GM18858 (cell line): ENCODE results near the gene GPANK1.
"Not testable (repeated sequence)": the region's sequence is repeated elsewhere in the genome, so short reads cannot be mapped to it uniquely, and the experiment has no call there.

Experiments used
- ATAC-seq: cut with Tn5 transposase; IDR thresholded peaks from one replicate; pipeline ENCODE4 v1.9.1; 2021; ENCODE audit not compliant: unreplicated experiment

The GPANK1 gene

DNA sequence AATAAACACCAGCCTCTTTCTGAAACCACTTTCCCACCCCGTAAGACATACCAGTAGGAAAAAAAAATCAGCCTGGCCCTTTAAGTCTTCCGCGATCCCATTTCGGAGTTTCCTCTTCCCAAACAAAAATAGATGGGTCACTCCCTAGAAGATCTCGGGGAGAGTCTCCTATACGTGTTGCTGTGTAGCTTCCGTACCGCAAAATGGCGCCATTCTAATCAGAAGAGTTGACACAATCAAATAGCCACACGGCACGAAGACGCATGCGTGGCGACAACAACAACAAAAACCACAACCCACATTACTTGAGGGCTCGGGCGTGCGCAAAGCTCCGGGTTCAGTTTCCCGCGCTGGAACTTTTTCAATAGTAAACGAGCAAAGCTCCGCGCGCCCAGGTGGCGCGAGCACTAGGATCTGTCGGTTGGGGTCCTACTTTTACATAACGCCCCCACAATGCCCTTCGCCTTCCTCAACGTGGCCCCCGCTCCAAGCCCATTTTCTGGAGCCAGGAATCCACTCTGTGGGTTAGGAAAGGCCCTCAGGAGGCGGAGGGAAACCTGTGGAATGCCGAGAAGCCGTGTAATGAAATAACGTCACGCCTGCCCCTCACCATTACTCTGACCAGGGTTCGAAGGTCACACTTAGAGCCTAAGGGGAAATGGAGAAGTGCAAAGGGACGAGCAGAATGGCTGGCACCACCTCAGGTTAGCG, at the start of gene GPANK1:
GPANK1 (minus strand) TSS at position 208 of the 711 bp plus-strand sequence. CDS start 519 bp downstream, outside the sequence.
- no peak for ATAC-seq

DNA sequence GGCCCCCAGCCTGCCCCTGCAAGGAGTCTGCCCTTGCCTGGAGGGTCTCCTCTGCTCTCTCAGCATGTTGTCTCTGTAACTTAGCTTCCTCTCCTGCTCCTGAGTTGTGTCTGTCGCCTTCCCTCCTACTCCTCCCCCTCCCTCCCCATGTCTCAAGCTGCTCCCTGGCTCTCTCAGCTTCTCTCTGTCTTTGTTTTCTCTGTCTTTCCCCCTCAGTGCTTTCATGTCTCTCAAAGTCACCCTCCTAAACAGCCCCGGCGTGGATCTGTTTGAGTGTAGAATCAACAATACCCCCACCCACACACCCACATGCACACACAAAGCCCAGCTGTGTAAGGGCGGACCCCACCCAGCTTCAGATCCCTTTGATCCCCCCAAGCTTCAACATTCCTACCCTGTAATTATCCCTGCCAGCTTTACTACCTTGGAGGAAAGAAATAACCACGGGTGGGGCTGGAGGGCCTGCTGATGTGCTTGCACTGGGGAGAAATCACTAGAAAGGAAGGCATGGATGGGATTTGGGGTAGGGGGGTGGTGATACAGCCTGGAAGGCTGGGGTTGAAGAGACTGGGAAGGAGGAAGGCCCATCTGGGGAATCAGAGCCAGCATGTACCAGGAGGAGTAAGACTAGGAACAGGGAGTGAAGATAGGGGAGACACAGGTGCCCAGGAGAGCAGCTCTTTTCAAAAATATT, 49.3 kb upstream of the GPANK1 start:
- no peak for ATAC-seq

GRCh38 chr6:31713465-31713864, 48.7 kb upstream of the GPANK1 start:
- ATAC-seq, result no peak

- no peak for ATAC-seq
These were observed 47.5 kb upstream of the GPANK1 start for GRCh38 chr6:31712296-31712695.

DNA sequence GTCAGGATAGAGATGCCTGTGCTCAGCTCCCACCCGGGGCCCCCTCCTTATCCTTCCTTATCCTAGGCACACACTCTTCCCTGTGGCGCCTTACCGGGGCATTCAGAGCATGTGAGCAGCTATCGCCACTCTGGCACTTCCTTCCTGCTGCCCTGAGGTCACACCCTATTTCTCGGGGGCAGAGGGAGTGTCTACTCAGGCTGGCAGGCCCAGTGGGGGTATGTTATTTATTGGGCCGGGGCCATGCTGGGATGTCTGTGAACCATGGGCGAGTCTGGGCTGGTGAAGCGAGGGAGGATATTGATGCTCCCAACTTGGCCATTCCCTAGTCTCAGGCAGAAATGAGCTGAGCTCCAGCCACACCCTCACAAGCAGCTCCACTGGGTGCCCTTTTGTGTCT, 46.4 kb upstream of the GPANK1 start:
- ATAC-seq, result no peak

- ATAC-seq, result no peak
These were observed 45.9 kb upstream of the GPANK1 start for GRCh38 chr6:31710523-31711219.

- not testable (repeated sequence) for ATAC-seq
These were observed 44.4 kb upstream of the GPANK1 start for GRCh38 chr6:31709157-31709556.

GRCh38 chr6:31708224-31708623, 43.4 kb upstream of the GPANK1 start:
- no peak for ATAC-seq

- no peak for ATAC-seq
These were observed 42.9 kb upstream of the GPANK1 start for GRCh38 chr6:31707701-31708100.

DNA sequence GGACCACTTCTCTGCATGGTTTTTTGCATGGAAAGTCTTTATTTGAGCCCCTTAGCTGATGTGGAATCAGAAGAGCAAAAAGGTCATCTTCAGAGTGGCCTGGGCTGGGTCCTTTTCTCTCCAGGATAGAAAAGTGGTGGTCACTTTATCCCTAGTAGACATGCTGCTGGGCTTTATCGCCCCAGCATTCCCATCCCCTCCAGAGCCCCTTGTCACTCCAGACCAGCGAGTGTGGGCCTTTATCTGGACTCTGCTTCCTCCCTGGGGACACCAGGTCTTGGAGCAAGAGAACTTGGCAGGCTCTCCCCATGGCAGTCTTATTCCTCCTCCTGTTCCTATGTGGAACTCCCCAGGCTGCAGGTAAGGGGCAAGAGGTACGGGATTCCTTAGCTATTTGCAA, 41.8 kb upstream of the GPANK1 start, which contains the start of gene LY6G6F:
LY6G6F (plus strand) TSS at position 268 of the 400 bp plus-strand sequence; CDS start at position 309, 41 bp downstream.
- no peak for ATAC-seq

GRCh38 chr6:31705931-31706330, 41.1 kb upstream of the GPANK1 start:
- ATAC-seq, result no peak

DNA sequence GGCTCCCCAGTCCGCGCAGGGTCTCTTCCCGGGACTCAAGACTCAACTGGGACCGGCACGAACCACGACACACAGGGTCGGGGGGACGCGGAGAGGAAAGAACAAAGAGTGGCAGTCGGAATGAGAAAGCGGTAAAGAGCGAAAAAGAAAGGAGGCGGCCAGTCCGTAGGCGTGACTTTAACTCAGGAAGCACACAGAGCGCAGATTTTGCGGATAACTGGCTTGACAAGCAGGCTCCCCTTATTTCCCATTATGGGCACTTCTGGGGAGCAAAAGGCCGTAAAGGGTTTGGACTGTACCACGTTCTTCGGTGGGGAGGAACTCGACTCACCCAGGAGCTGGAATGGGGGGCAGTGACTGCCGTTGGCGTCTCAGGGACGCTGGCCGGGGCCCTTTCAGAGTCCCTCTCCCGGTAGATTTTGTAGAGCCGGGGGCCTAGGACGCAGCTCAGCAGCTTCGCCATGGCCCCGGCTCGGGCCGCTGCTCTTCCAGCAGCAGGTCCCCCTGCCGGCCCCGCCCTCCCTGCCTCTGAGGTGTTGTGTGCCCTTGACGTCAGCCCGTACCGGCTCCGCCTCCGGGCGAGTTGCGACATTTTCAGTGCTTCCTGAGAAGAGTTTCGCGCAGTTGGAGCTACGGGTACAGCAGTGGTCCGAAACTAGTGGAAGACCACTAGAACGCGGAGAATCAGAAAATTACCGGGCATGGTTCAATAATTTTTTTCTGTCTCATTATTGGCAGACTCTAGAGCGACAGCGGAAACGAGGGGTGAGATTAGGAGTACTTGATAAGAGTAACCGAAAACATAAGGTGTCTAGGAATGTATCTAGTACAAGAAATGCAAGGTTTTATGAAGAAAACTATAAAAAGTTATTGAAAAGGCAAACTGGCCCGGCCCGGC, 38.3 kb upstream of the GPANK1 start, which contains the start of gene ABHD16A:
ABHD16A (minus strand) TSS at position 506 of the 898 bp plus-strand sequence; CDS start at position 463, 43 bp downstream.
- no peak for ATAC-seq

DNA sequence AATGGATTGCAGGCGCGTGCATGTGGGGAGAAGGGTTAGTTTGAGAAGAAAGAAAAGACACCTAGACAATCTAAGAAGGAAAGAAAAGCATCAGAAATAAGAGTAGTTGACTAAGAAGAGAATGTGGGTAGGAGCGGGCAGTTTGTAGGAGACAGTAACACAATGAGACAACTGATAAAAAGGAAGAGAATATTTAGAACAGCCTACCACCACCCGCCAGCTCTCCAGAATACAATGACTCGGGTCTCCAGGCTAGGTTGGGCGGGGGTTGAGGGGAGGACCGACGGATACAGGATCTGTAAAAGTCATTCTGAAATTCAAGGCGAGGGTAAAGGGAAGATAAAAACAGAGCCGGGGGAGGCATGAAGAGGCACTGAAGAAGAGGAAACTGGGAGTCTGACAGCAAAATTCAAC, 37.6 kb upstream of the GPANK1 start:
- no peak for ATAC-seq

DNA sequence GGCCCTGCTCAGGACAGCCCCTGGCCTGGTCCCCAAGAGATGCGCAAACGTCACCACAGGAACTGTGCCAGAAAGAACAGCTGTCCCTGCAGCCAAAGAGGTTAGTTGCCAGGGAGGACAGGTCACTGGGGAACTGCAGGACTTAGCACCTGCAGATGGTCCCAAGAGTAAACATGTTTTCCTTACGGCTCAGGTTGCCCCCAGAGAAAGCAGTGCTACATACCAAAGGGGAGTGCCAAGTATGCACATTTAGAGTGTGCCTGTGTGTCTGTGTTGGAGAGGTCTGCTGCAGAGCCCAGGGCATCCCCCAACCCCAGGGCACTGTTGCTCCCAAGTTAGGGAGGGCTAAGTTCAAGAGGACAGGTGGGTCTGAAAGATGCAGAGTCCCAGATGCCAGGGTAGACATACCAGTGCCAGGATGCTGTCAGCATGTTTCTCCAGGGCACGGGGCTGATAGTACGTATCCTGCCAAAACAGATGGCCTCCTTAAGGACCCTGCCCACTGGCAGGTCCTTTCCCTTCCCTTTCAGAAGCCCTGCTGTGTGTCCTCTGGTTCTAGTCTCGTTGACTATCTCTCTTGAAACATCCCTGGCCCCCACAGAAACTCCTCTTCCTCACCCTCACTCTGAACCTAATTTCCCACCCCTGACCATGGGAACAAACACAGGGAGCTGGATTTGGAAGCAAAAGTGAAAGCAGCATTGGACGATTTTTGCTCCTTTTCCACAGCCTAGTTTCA, 37.0 kb upstream of the GPANK1 start:
- no peak for ATAC-seq

DNA sequence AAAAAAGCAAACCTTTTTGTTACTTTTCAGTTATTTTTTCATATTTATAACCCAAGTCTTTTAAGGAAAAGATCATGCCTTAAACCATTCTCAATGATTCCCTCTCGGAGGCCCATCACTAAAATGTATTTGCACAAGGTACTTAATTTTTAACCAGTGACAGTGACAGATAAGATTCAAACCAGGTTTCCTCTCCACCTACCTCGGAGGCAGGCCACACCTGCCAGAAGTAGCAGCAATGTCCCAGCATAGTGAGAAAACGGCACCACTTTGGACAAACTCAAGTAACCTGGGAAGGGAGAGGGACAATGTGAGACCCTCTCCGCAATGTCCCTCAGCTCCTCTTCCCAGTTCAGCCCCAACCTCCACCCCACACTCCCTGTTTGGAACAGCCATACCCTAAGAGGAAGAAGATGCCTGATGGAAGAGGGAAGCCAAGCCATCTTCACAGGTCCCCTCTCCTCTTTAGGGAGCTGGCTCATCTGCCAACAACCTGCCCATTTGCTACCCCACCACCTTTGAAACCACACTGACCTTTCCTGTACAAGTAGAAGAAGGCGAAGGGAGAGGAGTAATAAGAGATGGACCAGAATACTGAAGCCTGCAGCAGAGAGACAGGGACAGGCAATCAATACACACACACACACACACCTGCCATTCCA, 36.1 kb upstream of the GPANK1 start:
- ATAC-seq, result no peak

DNA sequence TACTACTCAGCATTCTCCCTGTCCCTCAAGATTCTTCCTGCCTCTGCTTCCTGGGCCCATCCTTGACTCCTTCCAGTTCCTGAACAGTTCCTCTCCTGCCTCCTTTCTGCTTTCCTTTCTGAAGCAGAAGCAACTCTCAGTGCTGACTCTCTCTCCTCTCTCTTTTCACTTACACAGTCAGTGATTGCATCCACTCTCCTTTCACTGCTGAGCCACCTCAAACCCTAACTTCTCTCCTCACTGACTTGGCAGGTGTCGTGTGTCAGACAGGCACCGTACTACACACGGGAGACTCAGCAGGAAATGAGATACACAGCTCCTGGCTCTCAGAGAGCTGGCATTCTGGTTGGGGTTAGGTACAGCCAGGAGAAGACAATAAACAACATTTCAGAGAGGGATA, 32.8 kb upstream of the GPANK1 start:
- no peak for ATAC-seq

- no peak for ATAC-seq
These were observed 28.7 kb upstream of the GPANK1 start for GRCh38 chr6:31693535-31693934.

- no peak for ATAC-seq
These were observed 28.1 kb upstream of the GPANK1 start for GRCh38 chr6:31692886-31693285.

- no peak for ATAC-seq
These were observed 27.6 kb upstream of the GPANK1 start for GRCh38 chr6:31692353-31692752.
